HEK293 (cell line): ENCODE data around the gene PACRG.

Source experiments
- CTCF ChIA-PET: fragments of 350-600 bp; formaldehyde crosslinking; extraction: SDS; loops from one replicate; lab custom pipeline; 2021; ENCODE audit warnings: antibody characterized with exemption; lab: Yijun Ruan, JAX
- POLR2A ChIA-PET: fragments of 300-600 bp; formaldehyde crosslinking; extraction: SDS; loops from one replicate; lab custom pipeline; 2020; ENCODE audit warnings: antibody characterized with exemption, inconsistent platforms; lab: Yijun Ruan, JAX
- H3K27ac ChIP-seq: fragments of 200-500 bp; sonication (Bioruptor generic); 2 replicates; pipeline ENCODE4 v1.5.1; 2014; ENCODE audit warnings: low read depth, low read length, control low read depth, inconsistent platforms; ENCODE audit errors: extremely low read depth
- H3K36me3 ChIP-seq, 2 experiments: fragments of 200-500 bp in 1 of 2; sonication (Bioruptor generic) in 1 of 2; 1 replicate in 1 of 2; 2 replicates in 1 of 2; pipeline ENCODE4 v1.5.1; 2014 to 2017; ENCODE audit warnings: inconsistent platforms in 2 of 2, low read length in 2 of 2; ENCODE audit not compliant: control insufficient read depth in 2 of 2, insufficient read depth in 1 of 2
- H3K4me1 ChIP-seq: fragments of 200-500 bp; sonication (Bioruptor generic); 2 replicates; pipeline ENCODE4 v1.5.1; 2014; ENCODE audit warnings: mild to moderate bottlenecking, low read length, inconsistent platforms; ENCODE audit not compliant: control insufficient read depth, insufficient read depth
- H3K4me3 ChIP-seq: 2 replicates; pipeline ENCODE4 v1.5.1; 2011; ENCODE audit warnings: low read depth, mild to moderate bottlenecking, control low read depth, low read length, moderate library complexity
- H3K9me3 ChIP-seq: fragments of 200-500 bp; sonication (Bioruptor generic); 2 replicates; pipeline ENCODE4 v1.5.1; 2014; ENCODE audit warnings: low read depth, low read length, inconsistent platforms; ENCODE audit not compliant: control insufficient read depth, insufficient read depth
- GLI2 ChIP-seq: fragments of 450-650 bp; formaldehyde crosslinking; IDR thresholded peaks from 2 replicates; pipeline ENCODE4; 2017; ENCODE audit warnings: missing biosample characterization, missing genetic modification characterization, low read depth, borderline replicate concordance
- GLI4 ChIP-seq: fragments of 450-650 bp; formaldehyde crosslinking; IDR thresholded peaks from 2 replicates; pipeline ENCODE4 v1.5.1; 2016; ENCODE audit warnings: missing biosample characterization, missing genetic modification characterization
- GLIS2 ChIP-seq: fragments of 450-650 bp; formaldehyde crosslinking; IDR thresholded peaks from 2 replicates; pipeline ENCODE4 v1.5.1; 2016; ENCODE audit warnings: missing biosample characterization, missing genetic modification characterization
- OSR2 ChIP-seq: fragments of 450-650 bp; formaldehyde crosslinking; IDR thresholded peaks from 2 replicates; pipeline ENCODE4 v1.5.1; 2016; ENCODE audit warnings: missing biosample characterization, missing genetic modification characterization
- ZBTB1 ChIP-seq: fragments of 450-650 bp; formaldehyde crosslinking; IDR thresholded peaks from 2 replicates; pipeline ENCODE4 v1.5.1; 2016; ENCODE audit warnings: missing biosample characterization, missing genetic modification characterization
- ZBTB8A ChIP-seq: fragments of 450-650 bp; formaldehyde crosslinking; IDR thresholded peaks from 2 replicates; pipeline ENCODE4 v1.5.1; 2016; ENCODE audit warnings: missing biosample characterization, missing genetic modification characterization
- ZEB2 ChIP-seq: fragments of 450-650 bp; formaldehyde crosslinking; IDR thresholded peaks from 2 replicates; pipeline ENCODE4 v1.5.1; 2016; ENCODE audit warnings: missing biosample characterization, missing genetic modification characterization
- ZIC2 ChIP-seq: fragments of 450-650 bp; formaldehyde crosslinking; IDR thresholded peaks from 2 replicates; pipeline ENCODE4 v1.5.1; 2016; ENCODE audit warnings: missing biosample characterization, missing genetic modification characterization
- ZNF341 ChIP-seq: fragments of 450-650 bp; formaldehyde crosslinking; IDR thresholded peaks from 2 replicates; pipeline ENCODE4; 2016; ENCODE audit warnings: low read depth, missing biosample characterization, missing genetic modification characterization
- ZNF473 ChIP-seq: fragments of 450-650 bp; formaldehyde crosslinking; IDR thresholded peaks from 2 replicates; pipeline ENCODE4 v1.5.1; 2017; ENCODE audit warnings: missing biosample characterization, missing genetic modification characterization
- ZNF501 ChIP-seq: fragments of 450-650 bp; formaldehyde crosslinking; IDR thresholded peaks from 2 replicates; pipeline ENCODE4 v1.5.1; 2016; ENCODE audit warnings: missing biosample characterization, missing genetic modification characterization
- ZNF555 ChIP-seq: fragments of 450-650 bp; formaldehyde crosslinking; conservative IDR thresholded peaks from 2 replicates; pipeline ENCODE4 v1.5.1; 2017; ENCODE audit warnings: missing biosample characterization, mild to moderate bottlenecking, missing genetic modification characterization, inconsistent platforms
- ZNF571 ChIP-seq: fragments of 450-650 bp; formaldehyde crosslinking; IDR thresholded peaks from 2 replicates; pipeline ENCODE4 v1.5.0; 2017; ENCODE audit warnings: missing biosample characterization, missing genetic modification characterization
- ZNF596 ChIP-seq: fragments of 450-650 bp; IDR thresholded peaks from 2 replicates; pipeline ENCODE4 v1.5.0; 2018; ENCODE audit warnings: missing biosample characterization, mild to moderate bottlenecking, missing genetic modification characterization, moderate library complexity
- ZNF600 ChIP-seq: fragments of 450-650 bp; formaldehyde crosslinking; IDR thresholded peaks from 2 replicates; pipeline ENCODE4 v1.5.1; 2016; ENCODE audit warnings: missing biosample characterization, missing genetic modification characterization
- ZNF624 ChIP-seq: fragments of 450-650 bp; formaldehyde crosslinking; IDR thresholded peaks from 2 replicates; pipeline ENCODE4 v1.5.1; 2017; ENCODE audit warnings: missing biosample characterization, missing genetic modification characterization
- ZNF654 ChIP-seq: fragments of 450-650 bp; formaldehyde crosslinking; IDR thresholded peaks from 2 replicates; pipeline ENCODE4 v1.5.1; 2016; ENCODE audit warnings: low read depth, missing biosample characterization, missing genetic modification characterization
- ZNF658 ChIP-seq: fragments of 450-650 bp; formaldehyde crosslinking; IDR thresholded peaks from 2 replicates; pipeline ENCODE4; 2016; ENCODE audit warnings: missing biosample characterization, missing genetic modification characterization
- ZNF76 ChIP-seq: fragments of 450-650 bp; formaldehyde crosslinking; IDR thresholded peaks from 2 replicates; pipeline ENCODE4; 2016; ENCODE audit warnings: low read depth, missing biosample characterization, missing genetic modification characterization, borderline replicate concordance
- ZSCAN16 ChIP-seq: fragments of 450-650 bp; formaldehyde crosslinking; IDR thresholded peaks from 2 replicates; pipeline ENCODE4 v1.5.1; 2016; ENCODE audit warnings: missing biosample characterization, missing genetic modification characterization
- ZXDB ChIP-seq: fragments of 450-650 bp; formaldehyde crosslinking; IDR thresholded peaks from 2 replicates; pipeline ENCODE4 v1.5.1; 2016; ENCODE audit warnings: missing biosample characterization, missing genetic modification characterization
- TF ChIP-seq, protein P1 (sequence below): fragments of 450-650 bp; formaldehyde crosslinking; IDR thresholded peaks from 2 replicates; pipeline ENCODE4 v1.5.1; 2016; ENCODE audit warnings: missing biosample characterization, missing genetic modification characterization, borderline replicate concordance
- TF ChIP-seq, protein P2 (sequence below): fragments of 450-650 bp; formaldehyde crosslinking; IDR thresholded peaks from 2 replicates; pipeline ENCODE4 v1.5.1; 2016; ENCODE audit warnings: missing biosample characterization, missing genetic modification characterization, borderline replicate concordance
- TF ChIP-seq, protein P3 (sequence below): fragments of 450-650 bp; formaldehyde crosslinking; IDR thresholded peaks from 2 replicates; pipeline ENCODE4 v1.5.1; 2017; ENCODE audit warnings: missing biosample characterization, missing genetic modification characterization
- TF ChIP-seq, protein P4 (sequence below): fragments of 450-650 bp; formaldehyde crosslinking; IDR thresholded peaks from 2 replicates; pipeline ENCODE4 v1.5.1; 2016; ENCODE audit warnings: missing biosample characterization, missing genetic modification characterization

Gene PACRG

DNA sequence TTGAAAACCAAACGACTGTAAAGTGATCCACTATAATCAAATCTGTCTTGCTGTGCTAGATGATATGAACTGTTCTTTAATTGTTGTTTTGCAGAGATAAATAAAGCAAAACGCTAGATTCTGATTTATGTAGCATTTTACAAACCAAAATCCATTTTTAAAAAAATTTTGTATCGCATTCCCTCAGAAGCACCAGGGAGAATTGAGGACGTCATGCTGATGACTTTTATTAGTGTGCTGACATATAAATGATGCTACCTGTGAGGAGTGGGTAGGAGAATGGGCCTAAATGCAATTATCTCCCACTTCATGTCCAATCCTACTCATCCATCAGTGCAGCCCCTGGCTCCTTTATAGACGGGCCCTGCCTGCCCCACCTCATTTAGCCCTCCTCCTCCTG, 282.4 kb downstream of the PACRG start (continued):
- no peak for TF ChIP-seq GLI4 (tag by site-specific recombination)
- no peak for TF ChIP-seq ZNF658 (tag by site-specific recombination)
- TF ChIP-seq ZIC2 (tag by site-specific recombination), result peak; percentile 23
- TF ChIP-seq OSR2 (tag by site-specific recombination), result peak; percentile 47
- TF ChIP-seq ZNF76 (tag by site-specific recombination), result no peak
- no peak for TF ChIP-seq ZNF571
- TF ChIP-seq ZNF341, result no peak
- TF ChIP-seq, protein P1, sequence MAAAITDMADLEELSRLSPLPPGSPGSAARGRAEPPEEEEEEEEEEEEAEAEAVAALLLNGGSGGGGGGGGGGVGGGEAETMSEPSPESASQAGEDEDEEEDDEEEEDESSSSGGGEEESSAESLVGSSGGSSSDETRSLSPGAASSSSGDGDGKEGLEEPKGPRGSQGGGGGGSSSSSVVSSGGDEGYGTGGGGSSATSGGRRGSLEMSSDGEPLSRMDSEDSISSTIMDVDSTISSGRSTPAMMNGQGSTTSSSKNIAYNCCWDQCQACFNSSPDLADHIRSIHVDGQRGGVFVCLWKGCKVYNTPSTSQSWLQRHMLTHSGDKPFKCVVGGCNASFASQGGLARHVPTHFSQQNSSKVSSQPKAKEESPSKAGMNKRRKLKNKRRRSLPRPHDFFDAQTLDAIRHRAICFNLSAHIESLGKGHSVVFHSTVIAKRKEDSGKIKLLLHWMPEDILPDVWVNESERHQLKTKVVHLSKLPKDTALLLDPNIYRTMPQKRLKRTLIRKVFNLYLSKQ (tag by site-specific recombination), result no peak
- TF ChIP-seq ZNF654 (tag by site-specific recombination), result no peak
- TF ChIP-seq GLIS2 (tag by site-specific recombination), result no peak
- TF ChIP-seq ZNF555 (tag by site-specific recombination), result no peak
- no peak for TF ChIP-seq ZNF600 (tag by site-specific recombination)
- TF ChIP-seq, protein P2, sequence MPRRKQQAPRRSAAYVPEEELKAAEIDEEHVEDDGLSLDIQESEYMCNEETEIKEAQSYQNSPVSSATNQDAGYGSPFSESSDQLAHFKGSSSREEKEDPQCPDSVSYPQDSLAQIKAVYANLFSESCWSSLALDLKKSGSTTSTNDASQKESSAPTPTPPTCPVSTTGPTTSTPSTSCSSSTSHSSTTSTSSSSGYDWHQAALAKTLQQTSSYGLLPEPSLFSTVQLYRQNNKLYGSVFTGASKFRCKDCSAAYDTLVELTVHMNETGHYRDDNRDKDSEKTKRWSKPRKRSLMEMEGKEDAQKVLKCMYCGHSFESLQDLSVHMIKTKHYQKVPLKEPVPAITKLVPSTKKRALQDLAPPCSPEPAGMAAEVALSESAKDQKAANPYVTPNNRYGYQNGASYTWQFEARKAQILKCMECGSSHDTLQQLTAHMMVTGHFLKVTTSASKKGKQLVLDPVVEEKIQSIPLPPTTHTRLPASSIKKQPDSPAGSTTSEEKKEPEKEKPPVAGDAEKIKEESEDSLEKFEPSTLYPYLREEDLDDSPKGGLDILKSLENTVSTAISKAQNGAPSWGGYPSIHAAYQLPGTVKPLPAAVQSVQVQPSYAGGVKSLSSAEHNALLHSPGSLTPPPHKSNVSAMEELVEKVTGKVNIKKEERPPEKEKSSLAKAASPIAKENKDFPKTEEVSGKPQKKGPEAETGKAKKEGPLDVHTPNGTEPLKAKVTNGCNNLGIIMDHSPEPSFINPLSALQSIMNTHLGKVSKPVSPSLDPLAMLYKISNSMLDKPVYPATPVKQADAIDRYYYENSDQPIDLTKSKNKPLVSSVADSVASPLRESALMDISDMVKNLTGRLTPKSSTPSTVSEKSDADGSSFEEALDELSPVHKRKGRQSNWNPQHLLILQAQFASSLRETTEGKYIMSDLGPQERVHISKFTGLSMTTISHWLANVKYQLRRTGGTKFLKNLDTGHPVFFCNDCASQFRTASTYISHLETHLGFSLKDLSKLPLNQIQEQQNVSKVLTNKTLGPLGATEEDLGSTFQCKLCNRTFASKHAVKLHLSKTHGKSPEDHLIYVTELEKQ (tag by site-specific recombination), result no peak

DNA sequence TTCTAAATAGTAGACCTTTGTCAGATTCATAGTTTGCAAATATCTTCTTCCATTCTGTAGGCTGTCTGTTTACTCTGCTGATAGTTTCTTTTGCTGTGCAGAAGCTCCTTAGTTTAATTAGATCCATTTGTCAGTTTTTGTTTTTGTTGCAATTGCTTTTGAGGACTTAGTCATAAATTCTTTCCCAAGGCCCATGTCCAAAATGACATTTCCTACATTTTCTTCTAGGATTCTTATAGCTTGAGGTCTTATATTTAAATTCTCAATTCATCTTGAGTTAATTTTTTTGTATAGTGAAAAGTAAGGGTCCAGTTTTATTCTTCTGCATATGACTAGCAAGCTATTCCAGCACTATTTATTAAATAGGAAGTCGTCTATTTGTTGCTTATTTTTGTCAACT, 287.0 kb downstream of the PACRG start:
- POLR2A ChIA-PET, result no interaction called here
- CTCF ChIA-PET, result interaction anchor here (0.5 to 0.6 kb wide), 2 partner anchors 398 to 1640 kb away, joined by 4 read pairs; no protein-coding TSS in a partner anchor
- no peak for TF ChIP-seq ZBTB8A (tag by site-specific recombination)
- no peak for TF ChIP-seq ZSCAN16 (tag by site-specific recombination)
- no peak for TF ChIP-seq ZXDB (tag by site-specific recombination)
- no peak for TF ChIP-seq ZNF596 (tag by site-specific recombination)
- TF ChIP-seq, protein P3, sequence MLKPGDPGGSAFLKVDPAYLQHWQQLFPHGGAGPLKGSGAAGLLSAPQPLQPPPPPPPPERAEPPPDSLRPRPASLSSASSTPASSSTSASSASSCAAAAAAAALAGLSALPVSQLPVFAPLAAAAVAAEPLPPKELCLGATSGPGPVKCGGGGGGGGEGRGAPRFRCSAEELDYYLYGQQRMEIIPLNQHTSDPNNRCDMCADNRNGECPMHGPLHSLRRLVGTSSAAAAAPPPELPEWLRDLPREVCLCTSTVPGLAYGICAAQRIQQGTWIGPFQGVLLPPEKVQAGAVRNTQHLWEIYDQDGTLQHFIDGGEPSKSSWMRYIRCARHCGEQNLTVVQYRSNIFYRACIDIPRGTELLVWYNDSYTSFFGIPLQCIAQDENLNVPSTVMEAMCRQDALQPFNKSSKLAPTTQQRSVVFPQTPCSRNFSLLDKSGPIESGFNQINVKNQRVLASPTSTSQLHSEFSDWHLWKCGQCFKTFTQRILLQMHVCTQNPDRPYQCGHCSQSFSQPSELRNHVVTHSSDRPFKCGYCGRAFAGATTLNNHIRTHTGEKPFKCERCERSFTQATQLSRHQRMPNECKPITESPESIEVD (tag by site-specific recombination), result no peak
- TF ChIP-seq, protein P4, sequence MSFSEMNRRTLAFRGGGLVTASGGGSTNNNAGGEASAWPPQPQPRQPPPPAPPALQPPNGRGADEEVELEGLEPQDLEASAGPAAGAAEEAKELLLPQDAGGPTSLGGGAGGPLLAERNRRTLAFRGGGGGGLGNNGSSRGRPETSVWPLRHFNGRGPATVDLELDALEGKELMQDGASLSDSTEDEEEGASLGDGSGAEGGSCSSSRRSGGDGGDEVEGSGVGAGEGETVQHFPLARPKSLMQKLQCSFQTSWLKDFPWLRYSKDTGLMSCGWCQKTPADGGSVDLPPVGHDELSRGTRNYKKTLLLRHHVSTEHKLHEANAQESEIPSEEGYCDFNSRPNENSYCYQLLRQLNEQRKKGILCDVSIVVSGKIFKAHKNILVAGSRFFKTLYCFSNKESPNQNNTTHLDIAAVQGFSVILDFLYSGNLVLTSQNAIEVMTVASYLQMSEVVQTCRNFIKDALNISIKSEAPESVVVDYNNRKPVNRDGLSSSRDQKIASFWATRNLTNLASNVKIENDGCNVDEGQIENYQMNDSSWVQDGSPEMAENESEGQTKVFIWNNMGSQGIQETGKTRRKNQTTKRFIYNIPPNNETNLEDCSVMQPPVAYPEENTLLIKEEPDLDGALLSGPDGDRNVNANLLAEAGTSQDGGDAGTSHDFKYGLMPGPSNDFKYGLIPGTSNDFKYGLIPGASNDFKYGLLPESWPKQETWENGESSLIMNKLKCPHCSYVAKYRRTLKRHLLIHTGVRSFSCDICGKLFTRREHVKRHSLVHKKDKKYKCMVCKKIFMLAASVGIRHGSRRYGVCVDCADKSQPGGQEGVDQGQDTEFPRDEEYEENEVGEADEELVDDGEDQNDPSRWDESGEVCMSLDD (tag by site-specific recombination), result no peak
- no peak for TF ChIP-seq ZNF624 (tag by site-specific recombination)
- no peak for TF ChIP-seq GLI2 (tag by site-specific recombination)
- no peak for TF ChIP-seq ZBTB1 (tag by site-specific recombination)
- no peak for TF ChIP-seq ZNF501 (tag by site-specific recombination)
- TF ChIP-seq ZNF473 (tag by site-specific recombination), result no peak
- TF ChIP-seq ZEB2 (tag by site-specific recombination), result no peak

More for the DNA sequence above, 287.0 kb downstream of the PACRG start:
- no peaks in the 10 kb centered on the region for H3K4me1 ChIP-seq
- H3K36me3 ChIP-seq, result no peaks in the 10 kb centered on the region
- no peak overlapping the region for H3K27ac ChIP-seq
- H3K9me3 ChIP-seq, result no peaks in the 10 kb centered on the region
- no peak overlapping the region for H3K4me3 ChIP-seq
